Measurements from ENCODE around the gene P2RX7.
"Not testable (repeated sequence)": the region's sequence is repeated elsewhere in the genome, so short reads cannot be mapped to it uniquely, and the experiment has no call there.

Gene P2RX7

GRCh38 chr12:121219353-121219986, 86.8 kb downstream of the P2RX7 start:
- H3K36me3 ChIP-seq (ENCODE audit: control insufficient read depth in 2 of 2, insufficient read depth in 2 of 2, low read length in 2 of 2), result peaks cover 7 to 28% of the 10 kb centered on the region in 2 donors

DNA sequence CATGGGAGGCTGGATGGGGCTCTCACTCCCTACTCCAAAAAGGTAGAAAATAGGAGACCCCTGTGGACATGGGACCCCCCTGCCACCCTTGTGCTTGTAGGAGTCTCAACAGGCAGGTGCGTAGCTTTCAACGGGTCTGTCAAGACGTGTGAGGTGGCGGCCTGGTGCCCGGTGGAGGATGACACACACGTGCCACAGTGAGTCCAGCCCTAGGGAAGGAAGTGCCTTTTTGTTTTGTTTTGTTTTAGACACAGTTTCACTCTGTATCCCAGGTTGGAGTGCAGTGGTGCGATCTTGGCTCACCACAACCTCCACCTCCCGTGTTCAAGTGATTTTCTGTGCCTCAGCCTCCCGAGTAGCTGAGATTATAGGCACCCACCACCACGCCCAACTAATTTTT, 90.2 kb downstream of the P2RX7 start:
- peaks cover 5 to 19% of the 10 kb centered on the region in 2 donors for H3K36me3 ChIP-seq (ENCODE audit: control insufficient read depth in 2 of 2, insufficient read depth in 2 of 2, low read length in 2 of 2)
- no peaks in the 10 kb centered on the region for H3K9me3 ChIP-seq (ENCODE audit: control insufficient read depth in 2 of 2, low read length in 2 of 2)
- H3K27me3 ChIP-seq (ENCODE audit: control insufficient read depth in 1 of 2, insufficient read depth in 2 of 2, low read length in 2 of 2), result no peaks in the 10 kb centered on the region
- H3K9ac ChIP-seq (ENCODE audit: low read length in 2 of 2), result no peak overlapping the region
- no peaks in the 10 kb centered on the region for H3K4me1 ChIP-seq (ENCODE audit: control insufficient read depth, insufficient read depth, low read length)
- no peak overlapping the region for H3K4me3 ChIP-seq (ENCODE audit: low read length in 2 of 2)
- no peak overlapping the region for H3K27ac ChIP-seq (ENCODE audit: low read length)

More at GRCh38 chr12:121219353-121219986, 86.8 kb downstream of the P2RX7 start:
- Histone ChIP-seq H3K9ac (ENCODE audit: low read length in 2 of 2) (no peak overlapping the region), H3K27me3 (ENCODE audit: control insufficient read depth in 1 of 2, insufficient read depth in 2 of 2, low read length in 2 of 2) (no peaks in the 10 kb centered on the region), H3K9me3 (ENCODE audit: control insufficient read depth in 2 of 2, low read length in 2 of 2) (no peaks in the 10 kb centered on the region), H3K27ac (ENCODE audit: low read length) (no peak overlapping the region), H3K4me3 (ENCODE audit: low read length in 2 of 2) (no peak overlapping the region), H3K4me1 (ENCODE audit: control insufficient read depth, insufficient read depth, low read length) (peaks cover 4% of the 10 kb centered on the region)

GRCh38 chr12:121223292-121224285, 90.9 kb downstream of the P2RX7 start:
- Histone ChIP-seq H3K27ac (ENCODE audit: low read length) (no peak overlapping the region), H3K4me3 (ENCODE audit: low read length in 2 of 2) (no peak overlapping the region), H3K4me1 (ENCODE audit: control insufficient read depth, insufficient read depth, low read length) (no peaks in the 10 kb centered on the region), H3K27me3 (ENCODE audit: control insufficient read depth in 1 of 2, insufficient read depth in 2 of 2, low read length in 2 of 2) (no peaks in the 10 kb centered on the region), H3K36me3 (ENCODE audit: control insufficient read depth in 2 of 2, insufficient read depth in 2 of 2, low read length in 2 of 2) (peaks cover 6 to 17% of the 10 kb centered on the region in 2 donors), H3K9ac (ENCODE audit: low read length in 2 of 2) (no peak overlapping the region), H3K9me3 (ENCODE audit: control insufficient read depth in 2 of 2, low read length in 2 of 2) (no peaks in the 10 kb centered on the region)

GRCh38 chr12:121224591-121224990, 91.9 kb downstream of the P2RX7 start:
- H3K27me3 ChIP-seq (ENCODE audit: control insufficient read depth in 1 of 2, insufficient read depth in 2 of 2, low read length in 2 of 2), result no peaks in the 10 kb centered on the region
- no peak overlapping the region for H3K27ac ChIP-seq (ENCODE audit: low read length)
- H3K4me1 ChIP-seq (ENCODE audit: control insufficient read depth, insufficient read depth, low read length), result no peaks in the 10 kb centered on the region
- no peak overlapping the region for H3K4me3 ChIP-seq (ENCODE audit: low read length in 2 of 2)
- H3K36me3 ChIP-seq (ENCODE audit: control insufficient read depth in 2 of 2, insufficient read depth in 2 of 2, low read length in 2 of 2), result peaks cover 6 to 20% of the 10 kb centered on the region in 2 donors
- H3K9me3 ChIP-seq (ENCODE audit: control insufficient read depth in 2 of 2, low read length in 2 of 2), result no peaks in the 10 kb centered on the region
- no peak overlapping the region for H3K9ac ChIP-seq (ENCODE audit: low read length in 2 of 2)

- peaks cover 2% of the 10 kb centered on the region for H3K4me1 ChIP-seq (ENCODE audit: control insufficient read depth, insufficient read depth, low read length)
- peaks cover 6 to 20% of the 10 kb centered on the region in 2 donors for H3K36me3 ChIP-seq (ENCODE audit: control insufficient read depth in 2 of 2, insufficient read depth in 2 of 2, low read length in 2 of 2)
- no peaks in the 10 kb centered on the region for H3K9me3 ChIP-seq (ENCODE audit: control insufficient read depth in 2 of 2, low read length in 2 of 2)
- no peaks in the 10 kb centered on the region for H3K27me3 ChIP-seq (ENCODE audit: control insufficient read depth in 1 of 2, insufficient read depth in 2 of 2, low read length in 2 of 2)
- no peak overlapping the region for H3K4me3 ChIP-seq (ENCODE audit: low read length in 2 of 2)
- H3K27ac ChIP-seq (ENCODE audit: low read length), result no peak overlapping the region
- H3K9ac ChIP-seq (ENCODE audit: low read length in 2 of 2), result no peak overlapping the region
Measured at GRCh38 chr12:121226399-121226798, 93.7 kb downstream of the P2RX7 start.

DNA sequence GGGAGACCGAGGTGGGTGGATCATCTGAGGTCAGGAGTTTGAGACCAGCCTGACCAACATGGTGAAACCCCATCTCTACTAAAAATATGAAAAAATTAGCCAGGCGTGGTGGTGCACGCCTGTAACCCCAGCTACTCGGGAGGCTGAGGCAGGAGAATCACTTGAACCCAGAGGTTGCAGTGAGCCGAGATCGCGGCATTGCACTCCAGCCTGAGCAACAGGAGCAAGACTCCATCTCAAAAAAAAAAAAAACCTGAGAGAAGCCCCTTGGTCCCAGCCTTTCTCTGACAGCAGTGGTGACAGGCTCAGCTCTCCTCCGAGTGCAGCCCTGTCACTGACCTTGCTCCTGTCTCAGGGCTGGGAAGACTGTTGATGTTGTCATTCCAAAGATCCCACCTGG, 94.2 kb downstream of the P2RX7 start:
- H3K4me3 ChIP-seq (ENCODE audit: low read length in 2 of 2); H3K27me3 ChIP-seq (ENCODE audit: control insufficient read depth in 1 of 2, insufficient read depth in 2 of 2, low read length in 2 of 2); H3K4me1 ChIP-seq (ENCODE audit: control insufficient read depth, insufficient read depth, low read length); H3K27ac ChIP-seq (ENCODE audit: low read length); H3K9me3 ChIP-seq (ENCODE audit: control insufficient read depth in 2 of 2, low read length in 2 of 2); H3K9ac ChIP-seq (ENCODE audit: low read length in 2 of 2): not testable (repeated sequence)
- peaks cover 6 to 17% of the 10 kb centered on the region in 2 donors for H3K36me3 ChIP-seq (ENCODE audit: control insufficient read depth in 2 of 2, insufficient read depth in 2 of 2, low read length in 2 of 2)

DNA sequence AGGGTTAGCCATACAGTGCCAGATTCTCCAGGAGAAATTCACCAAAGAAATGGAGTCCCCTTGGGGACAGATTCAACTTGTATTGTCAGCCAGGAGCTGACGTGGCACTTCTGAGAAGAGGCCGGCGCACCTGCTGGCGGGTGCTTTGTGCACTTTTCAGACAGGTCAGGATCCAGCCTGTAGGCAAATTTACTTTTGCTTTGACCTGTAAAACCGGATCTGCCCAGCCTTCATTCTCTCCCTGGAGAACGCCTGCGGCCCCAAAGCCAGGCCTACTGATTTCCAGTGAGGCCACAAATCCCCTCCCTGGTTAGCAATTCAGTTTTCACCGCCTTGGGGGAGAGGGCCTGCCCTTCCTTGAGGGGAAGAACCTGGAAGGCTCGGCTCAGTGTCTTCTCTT, 94.6 kb downstream of the P2RX7 start:
- Histone ChIP-seq H3K4me3 (ENCODE audit: low read length in 2 of 2) (no peak overlapping the region), H3K27me3 (ENCODE audit: control insufficient read depth in 1 of 2, insufficient read depth in 2 of 2, low read length in 2 of 2) (no peaks in the 10 kb centered on the region), H3K9ac (ENCODE audit: low read length in 2 of 2) (no peak overlapping the region), H3K27ac (ENCODE audit: low read length) (no peak overlapping the region), H3K4me1 (ENCODE audit: control insufficient read depth, insufficient read depth, low read length) (peaks cover 2% of the 10 kb centered on the region), H3K36me3 (ENCODE audit: control insufficient read depth in 2 of 2, insufficient read depth in 2 of 2, low read length in 2 of 2) (peaks cover 6 to 20% of the 10 kb centered on the region in 2 donors), H3K9me3 (ENCODE audit: control insufficient read depth in 2 of 2, low read length in 2 of 2) (no peaks in the 10 kb centered on the region)

- Histone ChIP-seq H3K27ac (ENCODE audit: low read length) (no peak overlapping the region), H3K4me3 (ENCODE audit: low read length in 2 of 2) (no peak overlapping the region), H3K9ac (ENCODE audit: low read length in 2 of 2) (no peak overlapping the region), H3K9me3 (ENCODE audit: control insufficient read depth in 2 of 2, low read length in 2 of 2) (no peaks in the 10 kb centered on the region), H3K36me3 (ENCODE audit: control insufficient read depth in 2 of 2, insufficient read depth in 2 of 2, low read length in 2 of 2) (peaks cover 13 to 17% of the 10 kb centered on the region in 2 donors), H3K27me3 (ENCODE audit: control insufficient read depth in 1 of 2, insufficient read depth in 2 of 2, low read length in 2 of 2) (no peaks in the 10 kb centered on the region), H3K4me1 (ENCODE audit: control insufficient read depth, insufficient read depth, low read length) (peaks cover 2% of the 10 kb centered on the region)
Measured at GRCh38 chr12:121228919-121229665, 96.4 kb downstream of the P2RX7 start.

DNA sequence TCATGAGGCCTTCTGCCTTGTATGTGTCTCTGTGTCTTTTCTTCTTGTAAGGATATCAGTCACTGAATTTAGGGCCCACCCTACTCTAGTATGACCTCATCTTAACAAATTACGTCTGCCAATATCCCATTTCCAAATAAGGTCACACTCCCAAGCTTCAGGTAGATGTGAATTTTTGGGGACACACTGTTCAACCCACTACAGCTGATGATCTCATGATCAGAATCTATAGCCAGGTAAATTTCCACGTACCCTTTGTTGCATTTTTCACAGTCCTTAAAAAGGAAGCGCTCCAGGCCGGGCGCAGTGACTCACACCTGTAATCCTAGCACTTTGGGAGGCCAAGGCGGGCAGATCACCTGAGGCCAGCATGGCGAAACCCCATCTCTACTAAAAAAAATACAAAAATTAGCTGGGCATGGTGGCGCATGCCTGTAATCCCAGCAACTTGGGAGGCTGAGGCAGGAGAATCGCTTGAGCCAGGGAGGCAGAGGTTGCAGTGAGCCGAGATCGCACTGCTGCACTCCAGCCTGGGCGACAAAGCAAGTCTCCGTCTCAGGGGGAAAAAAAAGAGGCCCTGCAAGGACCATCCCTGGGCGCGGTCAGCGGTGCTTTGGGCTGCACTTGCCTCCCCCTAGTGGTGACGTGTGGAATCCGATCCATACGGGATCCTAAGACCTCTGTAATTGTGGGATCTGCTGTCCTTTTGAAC, 97.3 kb downstream of the P2RX7 start:
- peaks cover 12 to 19% of the 10 kb centered on the region in 2 donors for H3K36me3 ChIP-seq (ENCODE audit: control insufficient read depth in 2 of 2, insufficient read depth in 2 of 2, low read length in 2 of 2)
- not testable (repeated sequence) for H3K9ac ChIP-seq (ENCODE audit: low read length in 2 of 2); H3K27me3 ChIP-seq (ENCODE audit: control insufficient read depth in 1 of 2, insufficient read depth in 2 of 2, low read length in 2 of 2); H3K4me1 ChIP-seq (ENCODE audit: control insufficient read depth, insufficient read depth, low read length); H3K27ac ChIP-seq (ENCODE audit: low read length); H3K4me3 ChIP-seq (ENCODE audit: low read length in 2 of 2); H3K9me3 ChIP-seq (ENCODE audit: control insufficient read depth in 2 of 2, low read length in 2 of 2)

GRCh38 chr12:121230538-121230907, 97.8 kb downstream of the P2RX7 start:
- Histone ChIP-seq H3K4me1 (ENCODE audit: control insufficient read depth, insufficient read depth, low read length) (peaks cover 2% of the 10 kb centered on the region), H3K27me3 (ENCODE audit: control insufficient read depth in 1 of 2, insufficient read depth in 2 of 2, low read length in 2 of 2) (no peaks in the 10 kb centered on the region), H3K4me3 (ENCODE audit: low read length in 2 of 2) (no peak overlapping the region), H3K27ac (ENCODE audit: low read length) (no peak overlapping the region), H3K9ac (ENCODE audit: low read length in 2 of 2) (no peak overlapping the region), H3K9me3 (ENCODE audit: control insufficient read depth in 2 of 2, low read length in 2 of 2) (no peaks in the 10 kb centered on the region), H3K36me3 (ENCODE audit: control insufficient read depth in 2 of 2, insufficient read depth in 2 of 2, low read length in 2 of 2) (peaks cover 12 to 19% of the 10 kb centered on the region in 2 donors)

All from stomach smooth muscle (tissue), 2 donors.